Stimulated activated CD4-positive, alpha-beta T cell treated with anti-CD3 and anti-CD28 coated beads, TNF-alpha, amount 100 ng/mL, for 4 hours (primary cell): ENCODE measurements around the gene MAPRE2.
"Not testable (repeated sequence)": the region's sequence is repeated elsewhere in the genome, so short reads cannot be mapped to it uniquely, and the experiment has no call there.

Experiments
- DNase-seq, 3 experiments: peaks; one replicate each; pipeline ENCODE4 v3.0.0-alpha.2; 2020; ENCODE audit warnings: low read depth in 3 of 3

The MAPRE2 gene

DNA sequence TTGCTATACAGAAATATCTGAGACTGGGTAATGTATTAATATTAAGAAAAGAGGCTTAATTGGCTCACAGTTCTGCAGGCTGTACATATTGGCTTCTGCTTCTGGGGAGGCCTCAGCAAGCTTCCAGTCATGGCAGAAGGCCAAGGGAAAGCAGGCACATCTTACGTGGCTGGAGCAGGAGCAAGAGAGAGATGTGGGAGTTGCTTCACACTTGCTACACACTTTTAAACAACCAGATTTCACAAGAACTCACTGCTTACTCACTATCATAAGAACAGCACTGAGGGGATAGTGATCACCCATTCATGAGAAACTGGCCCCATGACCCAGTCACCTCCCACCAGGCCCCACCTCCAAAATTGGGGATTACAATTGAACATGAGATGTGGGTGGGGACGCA is 50.6 kb downstream of the MAPRE2 start:
- no peak for DNase-seq

GRCh38 chr18:35095983-35096676 is 54.9 kb downstream of the MAPRE2 start:
- DNase-seq = no peak

DNA sequence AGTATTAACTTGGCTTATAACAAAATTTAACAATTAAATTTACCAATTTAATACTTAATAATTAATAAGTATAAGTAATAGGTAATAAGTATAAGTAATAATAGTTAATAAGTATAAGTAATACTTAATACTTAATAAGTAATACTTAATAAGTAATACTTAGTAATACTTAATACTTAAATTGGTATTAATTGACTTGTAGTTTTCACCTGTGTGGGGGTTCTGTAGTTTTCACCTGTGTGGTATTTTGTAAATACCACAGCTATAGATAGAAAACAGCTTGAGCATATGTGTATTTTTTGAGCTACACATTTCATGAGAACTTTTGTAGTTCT is 55.4 kb downstream of the MAPRE2 start:
- no peak for DNase-seq

DNA sequence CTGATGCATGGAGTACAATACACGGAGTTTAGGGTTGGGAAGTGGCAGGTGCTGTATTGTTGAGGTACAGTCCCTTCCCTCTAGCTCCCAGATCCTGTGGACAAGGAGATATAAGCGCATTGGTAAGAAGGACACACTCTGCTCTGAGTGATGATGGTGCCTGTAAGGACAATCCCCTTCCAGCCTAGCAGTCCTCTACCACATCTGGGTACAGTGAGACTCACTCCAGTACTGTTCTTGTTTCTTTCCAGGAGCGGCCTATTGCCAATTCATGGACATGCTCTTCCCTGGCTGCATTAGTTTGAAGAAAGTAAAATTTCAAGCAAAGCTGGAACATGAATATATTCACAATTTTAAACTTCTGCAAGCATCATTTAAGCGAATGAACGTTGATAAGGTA is 56.0 kb downstream of the MAPRE2 start:
- DNase-seq = no peak

GRCh38 chr18:35097763-35098162 is 56.5 kb downstream of the MAPRE2 start:
- no peak for DNase-seq

- no peak for DNase-seq
Measured at GRCh38 chr18:35099911-35100310, 58.7 kb downstream of the MAPRE2 start.

DNA sequence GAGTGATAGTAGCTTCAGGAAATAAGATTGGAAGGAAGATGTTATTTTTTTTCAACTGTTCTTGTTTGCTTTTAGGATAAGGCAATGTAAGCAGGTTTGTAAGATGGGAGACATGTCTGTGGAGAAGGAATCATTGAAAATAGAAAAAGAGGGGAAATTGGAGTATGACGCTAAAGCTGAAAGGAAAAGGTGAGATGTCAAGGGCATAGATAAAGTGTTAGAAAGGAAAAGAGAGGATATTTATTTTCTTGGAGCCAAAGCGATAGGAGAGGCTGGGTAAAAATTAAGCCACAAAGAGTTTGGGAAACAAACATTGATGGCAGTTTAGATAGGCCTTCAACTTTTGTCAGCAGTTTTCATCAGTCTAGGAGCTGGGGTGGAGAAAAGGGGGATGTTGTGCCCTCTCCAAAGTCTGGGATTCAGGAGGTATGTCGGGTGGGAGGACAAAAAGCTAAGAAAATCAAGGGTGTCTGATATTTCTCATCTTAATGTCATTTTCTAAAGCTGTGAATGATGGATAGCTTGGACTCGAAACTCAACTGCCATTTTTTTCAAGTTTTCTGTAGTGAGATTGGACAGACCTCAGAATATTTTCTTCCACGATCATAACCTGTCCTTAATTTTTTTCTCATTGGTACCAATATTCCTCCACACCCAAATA is 63.3 kb downstream of the MAPRE2 start:
- DNase-seq = no peak

DNA sequence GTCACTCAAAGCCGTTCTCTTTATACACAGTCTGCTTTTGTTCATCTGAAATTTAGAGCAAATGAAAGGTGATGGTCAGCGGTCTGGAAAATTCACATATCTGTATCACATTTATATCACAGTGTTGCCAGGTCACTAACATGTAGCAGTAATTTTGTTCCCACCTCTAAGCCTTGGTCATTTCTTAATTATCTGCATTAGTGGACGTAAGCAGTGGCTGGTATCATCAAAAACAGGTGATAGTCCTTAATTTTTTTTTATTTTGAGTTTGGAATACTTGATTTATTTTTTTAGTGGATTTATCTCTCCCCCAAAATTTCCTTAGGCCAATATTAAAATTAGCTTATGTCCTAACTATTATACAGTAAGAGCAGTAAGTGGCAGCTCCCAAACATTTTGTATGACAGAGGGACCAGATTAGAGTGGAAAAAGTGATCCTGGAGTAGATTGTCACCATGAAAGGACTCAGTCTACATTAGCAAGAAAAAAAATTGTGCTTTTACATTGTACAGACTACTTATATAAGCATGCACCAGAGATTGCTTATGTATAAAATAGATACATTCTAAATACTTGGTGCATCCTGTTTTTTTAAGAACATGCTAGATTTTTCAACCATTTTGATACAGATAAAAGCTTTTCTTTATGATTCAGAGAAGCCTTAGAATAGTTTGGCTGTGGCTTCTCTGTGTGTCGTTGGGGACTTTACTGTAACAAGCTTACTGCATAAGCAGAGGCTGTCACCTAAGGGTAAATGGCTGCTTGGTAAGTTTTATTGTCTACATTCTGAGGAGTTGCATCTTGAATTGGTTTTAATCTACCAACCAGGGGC is 65.0 kb downstream of the MAPRE2 start:
- no peak for DNase-seq

DNA sequence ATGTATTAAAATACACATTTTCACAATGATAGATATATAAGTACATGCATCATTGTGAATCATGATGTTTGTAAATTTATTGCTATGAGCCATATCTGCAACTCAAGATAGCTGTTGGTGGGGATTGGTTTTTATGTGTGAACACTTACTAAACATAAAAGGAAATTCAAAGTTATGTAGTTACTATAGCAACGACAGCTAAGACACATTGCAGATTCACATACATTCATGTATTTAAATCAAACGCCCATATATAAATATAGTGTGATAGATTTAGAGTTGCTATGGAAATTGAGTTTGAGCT is 65.6 kb downstream of the MAPRE2 start:
- no peak for DNase-seq

DNA sequence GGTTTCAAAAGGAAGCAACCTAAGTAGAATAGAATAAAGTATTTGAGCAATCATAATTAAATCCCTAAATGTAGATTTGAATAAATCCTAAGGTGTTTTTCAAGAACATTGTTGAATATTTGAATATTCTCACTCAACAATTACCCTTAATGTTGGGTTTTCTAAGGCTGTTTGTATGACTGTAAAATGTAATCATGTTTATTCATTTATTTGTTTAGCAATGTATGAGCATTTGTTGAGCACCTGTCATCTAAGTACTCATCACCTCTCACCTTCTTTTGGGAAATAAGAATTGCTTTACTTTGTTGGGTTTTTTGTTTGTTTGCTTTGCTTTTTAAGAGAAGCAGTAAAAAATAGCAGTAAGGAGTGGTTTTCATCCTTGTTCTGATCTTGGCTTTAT is 66.0 kb downstream of the MAPRE2 start:
- no peak for DNase-seq

GRCh38 chr18:35108088-35108487 is 66.9 kb downstream of the MAPRE2 start:
- not testable (repeated sequence) for DNase-seq

DNA sequence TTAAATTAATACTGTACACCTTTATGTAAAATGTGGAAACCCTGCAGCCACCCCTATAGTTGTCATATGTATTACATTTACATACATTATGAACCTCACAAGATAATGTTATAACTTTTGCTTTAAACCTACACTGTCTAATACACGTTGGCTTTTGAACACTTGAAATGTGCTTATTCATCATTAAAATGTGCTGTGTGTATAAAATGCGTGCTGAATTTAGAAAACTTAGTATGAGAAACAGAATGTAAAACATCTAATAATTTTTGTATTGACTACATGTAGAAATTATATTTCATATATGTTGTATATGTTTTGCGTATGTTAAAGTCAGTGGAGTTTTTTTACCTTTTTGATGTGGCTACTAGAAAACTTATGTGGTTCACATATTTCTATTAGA is 68.8 kb downstream of the MAPRE2 start:
- no peak for DNase-seq

DNA sequence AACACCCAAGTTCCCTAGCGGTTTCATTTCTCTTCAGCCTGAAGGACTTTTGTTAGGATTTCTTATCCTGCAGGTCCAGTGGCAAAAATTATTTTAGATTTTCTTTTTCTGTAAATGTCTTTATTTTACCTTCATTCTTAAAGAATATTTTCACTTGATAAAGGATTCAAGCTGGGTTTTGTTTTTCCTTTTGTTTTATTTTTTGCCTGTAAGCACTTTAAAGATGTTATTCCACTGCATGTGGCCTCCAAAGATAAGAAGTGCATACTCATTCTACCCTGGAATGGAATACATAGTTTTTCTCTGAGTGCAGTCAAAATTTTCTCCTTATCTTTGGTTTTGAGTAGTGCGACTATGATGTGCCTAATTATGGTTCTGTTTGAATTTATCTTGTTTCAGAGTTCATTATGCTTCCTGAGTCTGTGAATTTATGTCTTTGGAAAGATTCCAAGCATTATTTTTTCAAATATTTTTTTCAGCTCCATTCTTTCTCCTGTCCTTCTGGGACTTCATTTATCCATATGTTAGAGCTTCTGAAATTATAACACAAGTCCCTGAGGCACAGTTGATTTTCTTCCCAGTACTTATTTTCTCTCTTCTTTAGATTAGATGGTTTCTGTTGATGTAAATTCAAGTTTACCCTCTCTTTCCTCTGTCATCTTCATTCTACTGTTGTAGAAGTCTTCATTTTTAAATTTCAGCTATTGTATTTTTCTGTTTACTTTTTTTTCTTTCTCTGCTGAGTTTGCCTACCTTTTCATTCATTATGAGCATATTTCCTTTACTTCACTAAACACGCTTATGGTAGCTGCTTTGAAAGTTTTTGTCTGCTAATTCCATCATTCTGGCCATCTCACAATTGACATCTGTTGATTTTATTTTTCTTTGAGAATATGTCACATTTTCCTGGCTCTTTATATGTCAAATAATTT is 69.6 kb downstream of the MAPRE2 start:
- DNase-seq = no peak

- no peak for DNase-seq
Measured at GRCh38 chr18:35112696-35113095, 71.5 kb downstream of the MAPRE2 start.

- DNase-seq = no peak
Measured at GRCh38 chr18:35114305-35114704, 73.1 kb downstream of the MAPRE2 start.

- no peak for DNase-seq
Measured at GRCh38 chr18:35116784-35117318, 75.6 kb downstream of the MAPRE2 start.

DNA sequence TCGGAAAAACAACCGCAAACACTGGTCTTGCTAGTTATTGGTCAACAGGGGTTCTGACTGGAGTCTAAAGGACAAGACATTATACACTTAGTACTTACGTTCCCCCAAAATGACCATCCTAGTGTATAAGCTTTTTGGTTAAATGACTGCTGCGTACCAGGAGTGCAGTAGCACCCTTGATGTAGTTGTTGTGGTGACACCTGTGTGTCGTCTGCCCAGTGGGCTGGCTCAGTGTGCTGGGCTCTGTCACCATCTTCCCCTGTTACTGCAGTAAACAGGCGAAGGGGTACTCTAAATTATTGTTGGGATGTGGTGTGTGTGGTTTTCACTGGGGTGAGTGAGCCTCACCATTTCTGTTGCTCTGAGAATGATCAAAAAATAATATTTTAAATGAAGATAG is 76.2 kb downstream of the MAPRE2 start:
- no peak for DNase-seq

DNA sequence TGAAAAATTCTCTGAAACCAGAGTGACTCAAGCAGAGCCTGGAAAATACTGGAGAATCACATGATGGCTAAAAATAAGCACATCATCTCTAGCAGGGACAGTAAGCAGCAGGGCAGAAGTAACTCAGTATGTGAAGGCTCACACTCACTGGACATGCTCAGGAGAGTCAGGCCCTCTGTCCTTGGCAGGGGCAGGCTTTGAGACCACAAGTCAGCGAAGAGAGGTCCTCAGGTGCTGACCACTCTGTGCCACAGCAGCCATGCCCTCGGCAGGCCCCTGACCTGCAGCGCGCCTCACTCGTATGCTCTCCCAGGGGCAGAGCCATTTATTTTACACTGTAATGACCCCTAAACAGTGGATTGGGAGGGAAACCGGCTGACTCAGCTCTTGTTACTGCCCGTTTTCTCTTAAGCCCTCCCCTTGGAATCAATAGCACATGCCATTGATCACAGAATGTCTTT is 76.8 kb downstream of the MAPRE2 start:
- DNase-seq = no peak

DNA sequence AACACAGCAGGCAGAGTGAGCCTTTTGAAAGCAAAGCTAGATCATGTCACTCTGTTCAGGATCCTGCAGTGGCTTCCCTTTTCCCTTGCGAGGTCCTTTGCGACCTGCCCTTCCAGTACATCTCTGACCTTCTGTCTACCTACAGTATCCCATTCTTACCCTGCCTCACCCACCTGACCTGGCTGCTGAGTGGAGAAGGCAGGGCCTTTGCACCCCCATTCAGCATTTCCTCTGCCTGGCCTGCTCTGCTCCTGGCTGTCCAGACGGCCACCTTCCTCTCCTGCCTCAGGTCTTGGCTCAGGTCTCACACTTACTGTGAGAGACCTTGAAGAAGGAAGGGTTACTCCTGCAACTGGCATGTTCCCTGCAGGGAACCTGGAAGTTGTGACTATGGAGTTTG is 77.4 kb downstream of the MAPRE2 start:
- no peak for DNase-seq

DNA sequence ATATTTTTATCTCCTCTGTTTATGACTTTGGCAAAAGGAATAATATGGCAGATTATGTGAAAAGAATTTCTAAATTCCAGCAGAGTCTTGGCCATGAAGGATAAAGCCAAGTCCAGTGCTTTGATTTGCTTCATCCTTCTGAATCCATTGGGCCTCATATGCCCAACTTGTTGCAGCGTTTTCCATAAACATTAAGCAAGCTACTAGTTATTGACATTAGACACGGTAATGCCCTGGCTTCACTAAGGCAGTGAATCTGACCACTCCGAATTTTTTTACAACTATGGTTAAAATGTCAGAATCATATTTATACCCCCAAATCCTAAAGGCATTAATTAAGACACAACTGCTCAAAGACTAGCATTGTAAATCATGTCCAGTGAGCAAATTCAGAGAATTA is 79.8 kb downstream of the MAPRE2 start:
- DNase-seq = no peak

- DNase-seq = no peak
Measured at GRCh38 chr18:35121531-35121930, 80.3 kb downstream of the MAPRE2 start.
